Trophoblast cell (in vitro differentiated cells and primary cell): ENCODE measurements around the gene SPAG9.
"Not testable (repeated sequence)": the region's sequence is repeated elsewhere in the genome, so short reads cannot be mapped to it uniquely, and the experiment has no call there.

Experiments used
- DNase-seq, 2 donors: peaks; one replicate each; pipeline ENCODE4 v3.0.0-alpha.2; 2016
- H2AFZ ChIP-seq: 2 replicates; pipeline ENCODE4 v1.6.1; 2013; ENCODE audit warnings: low read length, moderate library complexity, mild to moderate bottlenecking; ENCODE audit not compliant: insufficient read depth, poor library complexity
- H2AK5ac ChIP-seq: 2 replicates; pipeline ENCODE4 v1.6.1; 2013; ENCODE audit warnings: mild to moderate bottlenecking, low read length
- H2BK120ac ChIP-seq: 2 replicates; pipeline ENCODE4 v1.6.1; 2013; ENCODE audit warnings: low read length, mild to moderate bottlenecking, moderate library complexity; ENCODE audit not compliant: insufficient read depth, poor library complexity
- H2BK12ac ChIP-seq: 2 replicates; pipeline ENCODE4 v1.6.1; 2013; ENCODE audit warnings: mild to moderate bottlenecking, low read length, moderate library complexity
- H2BK5ac ChIP-seq: 2 replicates; pipeline ENCODE4 v1.6.1; 2013; ENCODE audit warnings: low read length, low read depth, moderate library complexity, mild to moderate bottlenecking; ENCODE audit not compliant: poor library complexity
- H3K14ac ChIP-seq: 2 replicates; pipeline ENCODE4 v1.6.1; 2013; ENCODE audit warnings: mild to moderate bottlenecking, low read length
- H3K18ac ChIP-seq: 2 replicates; pipeline ENCODE4 v1.6.1; 2013; ENCODE audit warnings: mild to moderate bottlenecking, low read length
- H3K23ac ChIP-seq: 2 replicates; pipeline ENCODE4 v1.6.1; 2013; ENCODE audit warnings: low read length
- H3K27ac ChIP-seq: 2 replicates; pipeline ENCODE4 v1.5.1; 2013; ENCODE audit warnings: low read depth, mild to moderate bottlenecking, inconsistent platforms, low read length, moderate library complexity
- H3K27me3 ChIP-seq: 2 replicates; pipeline ENCODE4 v1.6.1; 2013; ENCODE audit warnings: inconsistent platforms, mild to moderate bottlenecking, low read length, moderate library complexity; ENCODE audit not compliant: insufficient read depth
- H3K36me3 ChIP-seq, 2 experiments: 1 replicate in 1 of 2; 2 replicates in 1 of 2; pipeline ENCODE4 v1.6.1; 2013; ENCODE audit warnings: low read length in 2 of 2, mild to moderate bottlenecking in 2 of 2, moderate library complexity in 1 of 2; ENCODE audit not compliant: insufficient read depth in 2 of 2, control insufficient read depth in 1 of 2
- H3K4ac ChIP-seq: 2 replicates; pipeline ENCODE4 v1.6.1; 2013; ENCODE audit warnings: low read depth, mild to moderate bottlenecking, low read length, moderate library complexity
- H3K4me1 ChIP-seq, 2 experiments: 1 replicate in 1 of 2; 2 replicates in 1 of 2; pipeline ENCODE4 v1.6.1; 2013; ENCODE audit warnings: low read length in 2 of 2, mild to moderate bottlenecking in 2 of 2, moderate library complexity in 1 of 2; ENCODE audit not compliant: insufficient read depth in 2 of 2, control insufficient read depth in 1 of 2
- H3K4me2 ChIP-seq: 2 replicates; pipeline ENCODE4 v1.6.1; 2013; ENCODE audit warnings: inconsistent platforms, mild to moderate bottlenecking, low read length, moderate library complexity
- H3K4me3 ChIP-seq: 2 replicates; pipeline ENCODE4 v1.5.1; 2013; ENCODE audit warnings: mild to moderate bottlenecking, low read depth, low read length, inconsistent platforms
- H3K79me1 ChIP-seq: one replicate; pipeline ENCODE4 v1.6.1; 2013; ENCODE audit warnings: low read length
- H3K79me2 ChIP-seq: 2 replicates; pipeline ENCODE4 v1.6.1; 2013; ENCODE audit warnings: low read length, mild to moderate bottlenecking; ENCODE audit not compliant: control insufficient read depth, insufficient read depth, poor library complexity
- H3K9ac ChIP-seq: 2 replicates; pipeline ENCODE4 v1.6.1; 2013; ENCODE audit warnings: mild to moderate bottlenecking, low read length
- H3K9me3 ChIP-seq: 2 replicates; pipeline ENCODE4 v1.6.1; 2013; ENCODE audit warnings: low read depth, mild to moderate bottlenecking, control low read depth, inconsistent platforms, low read length; ENCODE audit not compliant: insufficient read depth
- H4K12ac ChIP-seq: 2 replicates; pipeline ENCODE4 v1.6.1; 2013; ENCODE audit warnings: low read depth, mild to moderate bottlenecking, low read length, moderate library complexity
- H4K8ac ChIP-seq: 2 replicates; pipeline ENCODE4 v1.6.1; 2013; ENCODE audit warnings: low read depth, mild to moderate bottlenecking, low read length, moderate library complexity
- H4K91ac ChIP-seq: one replicate; pipeline ENCODE4 v1.6.1; 2013; ENCODE audit warnings: low read depth, mild to moderate bottlenecking, low read length, moderate library complexity
- WGBS: extraction: QIAGEN DNeasy Blood & Tissue Kit; methylation state at CpG from one replicate; pipeline ENCODE4 v1.1.7; 2013; ENCODE audit warnings: missing lambda C conversion rate; ENCODE audit not compliant: insufficient read length, insufficient coverage; ENCODE audit errors: extremely low coverage; 5-methylcytosine and 5-hydroxymethylcytosine counted together

SPAG9 gene

GRCh38 chr17:51088868-51089267, 31.8 kb downstream of the SPAG9 start:
- H3K9me3 ChIP-seq, H2BK5ac ChIP-seq, H4K91ac ChIP-seq, H3K79me2 ChIP-seq, H3K4ac ChIP-seq, H3K79me1 ChIP-seq, H3K36me3 ChIP-seq, H2AK5ac ChIP-seq, H3K9ac ChIP-seq, H2BK12ac ChIP-seq, H3K4me3 ChIP-seq, H3K14ac ChIP-seq, H2BK120ac ChIP-seq, H3K27ac ChIP-seq, H3K4me2 ChIP-seq, H4K12ac ChIP-seq, H3K27me3 ChIP-seq, H3K4me1 ChIP-seq, H2AFZ ChIP-seq, H3K18ac ChIP-seq, H3K23ac ChIP-seq, H4K8ac ChIP-seq: not testable (repeated sequence)
- peak; percentile 8 to 23 for DNase-seq
- WGBS = no CpG with 5 or more reads among the region's 10 CpGs

- DNase-seq = no peak
- H4K8ac ChIP-seq = no peak overlapping the region
- H3K79me1 ChIP-seq = no peaks in the 10 kb centered on the region
Observed at GRCh38 chr17:51088287-51088686, 32.4 kb downstream of the SPAG9 start.

GRCh38 chr17:51087072-51087757, 33.5 kb downstream of the SPAG9 start:
- H2AK5ac ChIP-seq = no peak overlapping the region
- DNase-seq = no peak
- no peak overlapping the region for H3K4ac ChIP-seq
- H3K9ac ChIP-seq = no peak overlapping the region
- no peak overlapping the region for H3K4me3 ChIP-seq
- H3K4me2 ChIP-seq = no peak overlapping the region
- H3K9me3 ChIP-seq = no peaks in the 10 kb centered on the region
- H2BK5ac ChIP-seq = no peak overlapping the region
- no peaks in the 10 kb centered on the region for H3K79me2 ChIP-seq
- WGBS = no CpG with 5 or more reads among the region's 2 CpGs
- H4K8ac ChIP-seq = no peak overlapping the region
- H4K12ac ChIP-seq = no peak overlapping the region
- H3K14ac ChIP-seq = no peak overlapping the region
- H3K27ac ChIP-seq = no peak overlapping the region
- no peak overlapping the region for H2BK120ac ChIP-seq
- no peak overlapping the region for H4K91ac ChIP-seq
- H3K36me3 ChIP-seq = peaks cover 2 to 3% of the 10 kb centered on the region in 2 experiments
- no peaks in the 10 kb centered on the region for H3K79me1 ChIP-seq
- no peak overlapping the region for H3K18ac ChIP-seq
- H3K23ac ChIP-seq = no peak overlapping the region
- no peaks in the 10 kb centered on the region for H3K4me1 ChIP-seq
- no peak overlapping the region for H2AFZ ChIP-seq
- no peak overlapping the region for H2BK12ac ChIP-seq
- no peaks in the 10 kb centered on the region for H3K27me3 ChIP-seq

More at GRCh38 chr17:51088287-51088686, 32.4 kb downstream of the SPAG9 start:
- Histone ChIP-seq H3K4me3 (no peak overlapping the region), H3K9me3 (no peaks in the 10 kb centered on the region), H2AFZ (no peak overlapping the region), H3K9ac (no peak overlapping the region), H2BK120ac (no peak overlapping the region), H3K79me2 (no peaks in the 10 kb centered on the region), H3K4me2 (no peak overlapping the region), H3K4ac (no peak overlapping the region), H3K18ac (no peak overlapping the region), H3K4me1 (no peaks in the 10 kb centered on the region), H4K91ac (no peak overlapping the region), H3K36me3 (peaks cover 2 to 3% of the 10 kb centered on the region in 2 experiments), H3K27ac (no peak overlapping the region), H4K12ac (no peak overlapping the region), H2AK5ac (no peak overlapping the region), H3K27me3 (no peaks in the 10 kb centered on the region), H2BK5ac (no peak overlapping the region), H2BK12ac (no peak overlapping the region), H3K23ac (no peak overlapping the region), H3K14ac (no peak overlapping the region)
- WGBS = no CpG with 5 or more reads among the region's 9 CpGs

GRCh38 chr17:51085150-51085805, 35.4 kb downstream of the SPAG9 start:
- WGBS = no CpG with 5 or more reads among the region's 6 CpGs
- H3K14ac ChIP-seq = no peak overlapping the region
- H3K4me3 ChIP-seq = no peak overlapping the region
- H3K9me3 ChIP-seq = no peaks in the 10 kb centered on the region
- H3K23ac ChIP-seq = no peak overlapping the region
- no peaks in the 10 kb centered on the region for H3K4me1 ChIP-seq
- no peak overlapping the region for H4K8ac ChIP-seq
- H3K79me2 ChIP-seq = no peaks in the 10 kb centered on the region
- H3K9ac ChIP-seq = no peak overlapping the region
- peak in 1 of 2 donors; percentile 33 for DNase-seq
- no peak overlapping the region for H2AK5ac ChIP-seq
- no peak overlapping the region for H3K4me2 ChIP-seq
- no peak overlapping the region for H2BK5ac ChIP-seq
- H3K18ac ChIP-seq = no peak overlapping the region
- H2BK12ac ChIP-seq = no peak overlapping the region
- H3K36me3 ChIP-seq = peaks cover 0 to 2% of the 10 kb centered on the region in 2 experiments
- no peak overlapping the region for H2BK120ac ChIP-seq
- no peaks in the 10 kb centered on the region for H3K79me1 ChIP-seq
- no peak overlapping the region for H4K12ac ChIP-seq
- no peak overlapping the region for H3K4ac ChIP-seq
- H4K91ac ChIP-seq = no peak overlapping the region
- H3K27ac ChIP-seq = no peak overlapping the region
- no peak overlapping the region for H2AFZ ChIP-seq
- no peaks in the 10 kb centered on the region for H3K27me3 ChIP-seq
